ENCODE measurements around the gene DARS2.

DNA sequence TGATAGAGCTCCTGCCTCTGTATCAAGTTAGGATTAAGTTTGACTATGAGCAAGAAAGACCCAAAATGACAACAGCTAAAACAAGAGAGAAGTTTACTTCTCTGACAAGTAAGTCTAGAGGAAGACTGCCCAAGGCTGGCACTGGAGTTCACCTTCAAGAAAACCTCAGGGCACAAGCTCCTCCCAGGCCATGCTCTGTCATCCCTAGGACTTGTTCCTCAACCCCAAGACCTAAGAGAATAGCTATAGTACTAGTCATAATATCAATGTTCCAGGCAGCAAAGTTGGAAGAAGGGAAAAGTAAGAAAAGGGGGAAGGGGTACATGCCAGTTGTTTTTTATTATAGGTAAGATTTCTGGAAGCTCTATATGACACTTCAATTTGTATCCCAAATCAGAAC lies 26.4 kb upstream of the DARS2 start:
- TF ChIP-seq, protein P1, sequence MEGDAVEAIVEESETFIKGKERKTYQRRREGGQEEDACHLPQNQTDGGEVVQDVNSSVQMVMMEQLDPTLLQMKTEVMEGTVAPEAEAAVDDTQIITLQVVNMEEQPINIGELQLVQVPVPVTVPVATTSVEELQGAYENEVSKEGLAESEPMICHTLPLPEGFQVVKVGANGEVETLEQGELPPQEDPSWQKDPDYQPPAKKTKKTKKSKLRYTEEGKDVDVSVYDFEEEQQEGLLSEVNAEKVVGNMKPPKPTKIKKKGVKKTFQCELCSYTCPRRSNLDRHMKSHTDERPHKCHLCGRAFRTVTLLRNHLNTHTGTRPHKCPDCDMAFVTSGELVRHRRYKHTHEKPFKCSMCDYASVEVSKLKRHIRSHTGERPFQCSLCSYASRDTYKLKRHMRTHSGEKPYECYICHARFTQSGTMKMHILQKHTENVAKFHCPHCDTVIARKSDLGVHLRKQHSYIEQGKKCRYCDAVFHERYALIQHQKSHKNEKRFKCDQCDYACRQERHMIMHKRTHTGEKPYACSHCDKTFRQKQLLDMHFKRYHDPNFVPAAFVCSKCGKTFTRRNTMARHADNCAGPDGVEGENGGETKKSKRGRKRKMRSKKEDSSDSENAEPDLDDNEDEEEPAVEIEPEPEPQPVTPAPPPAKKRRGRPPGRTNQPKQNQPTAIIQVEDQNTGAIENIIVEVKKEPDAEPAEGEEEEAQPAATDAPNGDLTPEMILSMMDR (IDR thresholded peaks at IDR 0.05; ENCODE audit: low read depth, low read length, poor library complexity, severe bottlenecking), result no peak
- no peak for TF ChIP-seq EZH2phosphoT487 (IDR thresholded peaks at IDR 0.05; ENCODE audit: borderline replicate concordance, low read length)

Data from DOHH2 (cell line).